HL-60 (cell line): ENCODE results near the gene MYOG.

Experiments used
- DNase-seq, 2 experiments: peaks; one replicate each; pipeline ENCODE4 v3.0.0-alpha.2; 2010 to 2020; ENCODE audit warnings: low read depth in 1 of 2, low spot score in 1 of 2
- H3K27ac ChIP-seq: fragments of 250-450 bp; sonication (Bioruptor Pico); replicated peaks from 2 replicates; pipeline ENCODE4 v1.5.1; 2020; ENCODE audit warnings: mild to moderate bottlenecking, moderate library complexity
- H3K27me3 ChIP-seq: fragments of 250-450 bp; sonication (Bioruptor Pico); 2 replicates; pipeline ENCODE4 v1.5.1; 2021; ENCODE audit warnings: mild to moderate bottlenecking, moderate library complexity; ENCODE audit not compliant: insufficient read depth, poor library complexity, severe bottlenecking
- H3K4me3 ChIP-seq: replicated peaks from 2 replicates; pipeline ENCODE4 v1.5.1; 2011; ENCODE audit warnings: mild to moderate bottlenecking, control low read depth, low read length; ENCODE audit not compliant: insufficient read depth
- CTCF ChIP-seq: IDR thresholded peaks from one replicate; pipeline ENCODE4 v1.5.1; 2011; ENCODE audit warnings: low read length, control low read depth, inconsistent platforms; ENCODE audit not compliant: insufficient read depth
- GABPA ChIP-seq: IDR thresholded peaks from 2 replicates; pipeline ENCODE4 v1.6.1; 2012; ENCODE audit warnings: low read depth
- POLR2AphosphoS5 ChIP-seq: IDR thresholded peaks from 2 replicates; pipeline ENCODE4 v1.6.1; 2012; ENCODE audit warnings: low read depth
- REST ChIP-seq: IDR thresholded peaks from 2 replicates; pipeline ENCODE4 v1.6.1; 2012; ENCODE audit warnings: low read depth; ENCODE audit not compliant: insufficient replicate concordance
- SPI1 ChIP-seq: IDR thresholded peaks from 2 replicates; pipeline ENCODE4 v1.6.1; 2012; ENCODE audit warnings: low read depth, mild to moderate bottlenecking, borderline replicate concordance

Gene MYOG

GRCh38 chr1:203086992-203087763 lies 1.4 kb upstream of the MYOG start:
- H3K27ac ChIP-seq = no peak overlapping the region
- TF ChIP-seq GABPA (no peak), CTCF (no peak), SPI1 (no peak), POLR2AphosphoS5 (no peak), REST (no peak)
- no peaks in the 10 kb centered on the region for H3K27me3 ChIP-seq
- no peak overlapping the region for H3K4me3 ChIP-seq
- DNase-seq = no peak

- no peak for DNase-seq
- H3K27me3 ChIP-seq = no peaks in the 10 kb centered on the region
- H3K27ac ChIP-seq = no peak overlapping the region
- TF ChIP-seq CTCF = peak; percentile 18
- no peak for TF ChIP-seq SPI1
- no peak overlapping the region for H3K4me3 ChIP-seq
Measured at GRCh38 chr1:203084588-203085527, 954 bp downstream of the MYOG start.

GRCh38 chr1:203083463-203083921 lies 2.3 kb downstream of the MYOG start:
- TF ChIP-seq GABPA (no peak), REST (no peak), SPI1 (no peak), CTCF (no peak), POLR2AphosphoS5 (no peak)
- peak in 1 of 2 experiments; percentile 42 for DNase-seq
- no peak overlapping the region for H3K4me3 ChIP-seq
- no peaks in the 10 kb centered on the region for H3K27me3 ChIP-seq
- peak overlapping the region; percentile 69 for H3K27ac ChIP-seq
